OCI-LY7 (cell line): Measurements from ENCODE around the gene ZSCAN22. TPM values are rescaled to one million over a fixed set of nuclear protein-coding genes. Genes with fewer than 3 reads are reported as not detected.

Experiments
- BruUV-seq: library from RNA; stranded (reverse); fragments of 400-500 nt; replicated peaks from 2 replicates; lab custom pipeline; 2021; lab: Mats Ljungman, UMichigan
- CTCF ChIA-PET: fragments of 300-600 bp; sonication (Branson Sonifier 250); formaldehyde crosslinking; loops from one replicate; lab custom pipeline; 2022; ENCODE audit warnings: antibody characterized with exemption; ENCODE audit not compliant: unreplicated experiment; lab: Charles Lee
- POLR2A ChIA-PET: fragments of 300-600 bp; sonication (Branson Sonifier 250); formaldehyde crosslinking; loops from one replicate; lab custom pipeline; 2022; ENCODE audit warnings: antibody characterized with exemption; lab: Charles Lee
- DNase-seq: peaks from one replicate; pipeline ENCODE4 v3.0.0-alpha.2; 2015; ENCODE audit warnings: low spot score
- H2AFZ ChIP-seq: fragments of 200-600 bp; sonication (generic), shearing (Covaris generic); 2 replicates; pipeline ENCODE4 v1.6.1; 2014; ENCODE audit warnings: mild to moderate bottlenecking, antibody characterized with exemption, low read length, moderate library complexity
- H3K27ac ChIP-seq: fragments of 200-600 bp; sonication (generic); 2 replicates; pipeline ENCODE4 v1.5.1; 2014; ENCODE audit warnings: mixed run types, low read depth, mild to moderate bottlenecking, moderate library complexity, low read length, inconsistent platforms; ENCODE audit not compliant: poor library complexity, severe bottlenecking
- H3K36me3 ChIP-seq: fragments of 200-600 bp; sonication (generic); 2 replicates; pipeline ENCODE4 v1.6.1; 2014; ENCODE audit warnings: mild to moderate bottlenecking, antibody characterized with exemption, low read length, moderate library complexity, mixed read lengths; ENCODE audit not compliant: insufficient read depth
- H3K4me1 ChIP-seq: fragments of 200-600 bp; sonication (generic); 2 replicates; pipeline ENCODE4 v1.5.1; 2014; ENCODE audit warnings: mild to moderate bottlenecking, low read length; ENCODE audit not compliant: insufficient read depth, poor library complexity, severe bottlenecking
- H3K4me2 ChIP-seq: fragments of 200-600 bp; sonication (generic); 2 replicates; pipeline ENCODE4 v1.6.1; 2014; ENCODE audit warnings: mild to moderate bottlenecking, low read length
- H3K4me3 ChIP-seq: fragments of 200-600 bp; sonication (generic); 2 replicates; pipeline ENCODE4 v1.5.1; 2014; ENCODE audit warnings: mild to moderate bottlenecking, low read depth, low read length; ENCODE audit not compliant: poor library complexity, severe bottlenecking
- H3K79me2 ChIP-seq: fragments of 200-600 bp; sonication (generic); 2 replicates; pipeline ENCODE4 v1.6.1; 2016; ENCODE audit warnings: low read depth, mild to moderate bottlenecking, low read length, moderate library complexity, mixed read lengths; ENCODE audit not compliant: insufficient read depth
- H3K9me2 ChIP-seq: fragments of 200-600 bp; sonication (generic); 2 replicates; pipeline ENCODE4 v1.6.1; 2016; ENCODE audit warnings: mild to moderate bottlenecking, low read length, mixed read lengths; ENCODE audit not compliant: insufficient read depth
- H3K9me3 ChIP-seq: fragments of 200-600 bp; sonication (generic); 2 replicates; pipeline ENCODE4 v1.6.1; 2014; ENCODE audit warnings: mild to moderate bottlenecking, mixed run types, low read length, mixed read lengths
- H4K20me1 ChIP-seq: fragments of 200-600 bp; sonication (generic); 2 replicates; pipeline ENCODE4 v1.6.1; 2014; ENCODE audit warnings: mild to moderate bottlenecking, antibody characterized with exemption, low read length, moderate library complexity, mixed read lengths; ENCODE audit not compliant: insufficient read depth
- CTCF ChIP-seq: fragments of 200-600 bp; sonication (generic); conservative IDR thresholded peaks from 2 replicates; pipeline ENCODE4 v1.5.1; 2014; ENCODE audit warnings: mild to moderate bottlenecking, antibody characterized with exemption, low read length, moderate library complexity, mixed read lengths
- EZH2phosphoT487 ChIP-seq: fragments of 200-600 bp; sonication (generic); IDR thresholded peaks from 2 replicates; pipeline ENCODE4 v1.6.1; 2018; ENCODE audit warnings: low read depth, borderline replicate concordance, mild to moderate bottlenecking, mixed run types, antibody characterized with exemption, low read length, moderate library complexity, mixed read lengths
- intact Hi-C: fragments of 100-400 bp; cut with micrococcal nuclease; formaldehyde crosslinking; loops from one replicate; pipeline ENCODE4 v1.10.0; 2022; ENCODE audit not compliant: unreplicated experiment
- total RNA-seq, 2 experiments: library from RNA; depleted of rRNA in 1 of 2; stranded (reverse); fragments of >200 nt in 1 of 2; shearing (Covaris generic) in 1 of 2; gene quantifications; 2 replicates each; pipeline ENCODE4 v1.2.3, GENCODE V29; 2014 to 2022

The ZSCAN22 gene
- total RNA-seq, 2 experiments from 2014 or later, result 3.3 to 3.7 TPM

GRCh38 chr19:58332697-58333096 is 5.9 kb downstream of the ZSCAN22 start:
- no peaks in the 10 kb centered on the region for H4K20me1 ChIP-seq
- BruUV-seq, result no TSS peak
- TF ChIP-seq EZH2phosphoT487, result no peak
- no peak for TF ChIP-seq CTCF
- POLR2A ChIA-PET, result no interaction called here
- no peak overlapping the region for H3K4me2 ChIP-seq
- H3K27ac ChIP-seq, result no peak overlapping the region
- no peak for DNase-seq
- H3K79me2 ChIP-seq, result no peaks in the 10 kb centered on the region
- intact Hi-C loops, result no loop called here
- no peaks in the 10 kb centered on the region for H3K9me3 ChIP-seq
- CTCF ChIA-PET, result no interaction called here
- peaks cover 6% of the 10 kb centered on the region for H3K4me1 ChIP-seq
- H2AFZ ChIP-seq, result no peak overlapping the region
- H3K36me3 ChIP-seq, result peaks cover 3% of the 10 kb centered on the region; the same call in 1 of the 2 replicates
- no peak overlapping the region for H3K4me3 ChIP-seq
- H3K9me2 ChIP-seq, result no peaks in the 10 kb centered on the region

- H3K4me1 ChIP-seq, result no peaks in the 10 kb centered on the region
- DNase-seq, result no peak
- no peaks in the 10 kb centered on the region for H3K79me2 ChIP-seq
- no peaks in the 10 kb centered on the region for H4K20me1 ChIP-seq
- H3K36me3 ChIP-seq, result peaks cover 15% of the 10 kb centered on the region; the same call in 1 of the 2 replicates
- CTCF ChIA-PET, result no interaction called here
- no peak overlapping the region for H3K4me3 ChIP-seq
- H3K27ac ChIP-seq, result no peak overlapping the region
- no peaks in the 10 kb centered on the region for H3K9me3 ChIP-seq
- BruUV-seq, result no TSS peak
- no peak for TF ChIP-seq EZH2phosphoT487
- no peak overlapping the region for H3K4me2 ChIP-seq
- POLR2A ChIA-PET, result no interaction called here
- intact Hi-C loops, result no loop called here
- H2AFZ ChIP-seq, result no peak overlapping the region
- no peaks in the 10 kb centered on the region for H3K9me2 ChIP-seq
These were observed 8.0 kb downstream of the ZSCAN22 start for GRCh38 chr19:58334691-58335249.

GRCh38 chr19:58335630-58336029 is 8.8 kb downstream of the ZSCAN22 start:
- Histone ChIP-seq H4K20me1 (no peaks in the 10 kb centered on the region), H3K4me2 (no peak overlapping the region), H3K4me1 (no peaks in the 10 kb centered on the region), H3K79me2 (no peaks in the 10 kb centered on the region), H3K27ac (no peak overlapping the region), H3K4me3 (no peak overlapping the region), H3K9me2 (no peaks in the 10 kb centered on the region), H3K36me3 (peaks cover 15% of the 10 kb centered on the region; the same call in 1 of the 2 replicates), H2AFZ (no peak overlapping the region), H3K9me3 (no peaks in the 10 kb centered on the region)
- ChIA-PET POLR2A (no interaction called here), CTCF (no interaction called here)
- BruUV-seq, result no TSS peak
- intact Hi-C loops, result no loop called here
- DNase-seq, result no peak
- TF ChIP-seq CTCF (no peak), EZH2phosphoT487 (no peak)
